Measurements from ENCODE around the gene DNASE2.
"Not testable (repeated sequence)": the region's sequence is repeated elsewhere in the genome, so short reads cannot be mapped to it uniquely, and the experiment has no call there.

Gene DNASE2

GRCh38 chr19:12891553-12892021 is 10.3 kb upstream of the DNASE2 start:
- Histone ChIP-seq H3K9me3 (ENCODE audit: severe bottlenecking) (no peaks in the 10 kb centered on the region), H3K27ac (ENCODE audit: poor library complexity, severe bottlenecking) (no peak overlapping the region), H3K4me1 (ENCODE audit: insufficient read depth, poor library complexity, severe bottlenecking) (no peaks in the 10 kb centered on the region), H3K4me3 (ENCODE audit: severe bottlenecking) (peak overlapping the region; percentile 59), H3K36me3 (ENCODE audit: low read depth) (no peaks in the 10 kb centered on the region), H3K27me3 (ENCODE audit: insufficient read depth, poor library complexity, severe bottlenecking) (no peaks in the 10 kb centered on the region)
- TF ChIP-seq CTCF (IDR thresholded peaks at IDR 0.05; ENCODE audit: poor library complexity, severe bottlenecking) = no peak
- DNase-seq (ENCODE audit: low spot score) (no peak), ATAC-seq (ENCODE audit: low read depth) (no peak)

GRCh38 chr19:12890787-12891552 is 9.7 kb upstream of the DNASE2 start, which contains the start of gene GCDH:
TSS of gene GCDH (plus strand) at chr19:12891160. CDS start at chr19:12891305, 145 bp downstream.
- H3K4me1 ChIP-seq (ENCODE audit: insufficient read depth, poor library complexity, severe bottlenecking) = no peaks in the 10 kb centered on the region
- H3K36me3 ChIP-seq (ENCODE audit: low read depth) = no peaks in the 10 kb centered on the region
- no peaks in the 10 kb centered on the region for H3K27me3 ChIP-seq (ENCODE audit: insufficient read depth, poor library complexity, severe bottlenecking)
- no peak for TF ChIP-seq CTCF (IDR thresholded peaks at IDR 0.05; ENCODE audit: poor library complexity, severe bottlenecking)
- H3K27ac ChIP-seq (ENCODE audit: poor library complexity, severe bottlenecking) = no peak within 1 kb of the TSS
- DNase-seq (ENCODE audit: low spot score) = peak; percentile 99
- H3K4me3 ChIP-seq (ENCODE audit: severe bottlenecking) = peak within 1 kb of the TSS; percentile 59
- ATAC-seq (ENCODE audit: low read depth) = peak; percentile 98
- H3K9me3 ChIP-seq (ENCODE audit: severe bottlenecking) = no peaks in the 10 kb centered on the region

DNA sequence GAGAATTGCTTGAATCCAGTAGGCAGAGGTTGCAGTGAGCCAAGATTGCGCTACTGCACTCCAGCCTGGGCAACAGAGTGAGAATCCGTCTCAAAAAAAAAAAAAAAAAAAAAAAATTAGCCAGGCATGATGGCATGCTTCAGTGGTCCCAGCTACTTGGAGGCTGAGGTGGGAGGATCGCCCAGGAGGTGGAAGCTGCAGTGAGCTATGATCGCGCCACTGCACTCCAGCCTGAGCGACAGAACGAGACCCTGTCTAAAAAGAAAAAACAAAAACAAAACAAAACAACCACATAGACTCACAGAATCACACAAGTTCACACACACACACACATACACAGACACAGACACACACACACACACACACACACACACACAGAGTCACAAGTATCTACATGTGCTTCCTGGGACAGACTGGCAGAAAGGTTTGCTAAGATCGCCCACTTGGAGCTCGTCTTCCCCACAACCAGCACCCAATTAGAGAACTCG is 9.1 kb upstream of the DNASE2 start:
- H3K27ac ChIP-seq (ENCODE audit: poor library complexity, severe bottlenecking); ATAC-seq (ENCODE audit: low read depth); H3K27me3 ChIP-seq (ENCODE audit: insufficient read depth, poor library complexity, severe bottlenecking); DNase-seq (ENCODE audit: low spot score); H3K36me3 ChIP-seq (ENCODE audit: low read depth); H3K4me1 ChIP-seq (ENCODE audit: insufficient read depth, poor library complexity, severe bottlenecking); H3K9me3 ChIP-seq (ENCODE audit: severe bottlenecking): not testable (repeated sequence)
- peak overlapping the region; percentile 59 for H3K4me3 ChIP-seq (ENCODE audit: severe bottlenecking)

DNA sequence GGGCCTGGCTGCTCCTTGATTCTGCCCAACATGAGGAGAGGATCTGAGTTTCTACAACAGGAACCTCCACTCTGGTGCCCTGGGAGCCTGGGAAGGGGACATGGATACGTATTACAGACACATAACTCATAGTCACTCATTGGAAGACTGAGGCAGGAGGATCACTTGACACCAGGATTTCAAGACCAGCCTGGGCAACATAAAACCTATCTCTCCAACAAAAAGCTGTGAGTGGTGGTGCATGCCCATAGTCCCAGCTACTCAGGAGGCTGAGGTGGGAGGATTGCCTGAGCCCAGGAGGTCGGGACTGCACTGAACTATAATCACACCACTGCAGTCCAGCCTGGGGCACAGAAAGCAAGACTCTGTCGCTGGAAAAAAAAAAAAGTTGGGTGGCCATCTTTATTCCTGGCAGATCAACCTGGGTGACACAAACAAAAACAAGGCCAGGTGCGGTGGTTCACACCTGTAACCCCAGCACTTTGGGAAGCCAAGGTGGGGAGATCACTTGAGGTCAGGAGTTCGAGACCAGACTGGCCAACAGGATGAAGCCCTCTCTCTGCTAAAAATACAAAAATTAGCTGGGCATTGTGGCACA is 6.9 kb upstream of the DNASE2 start:
- Histone ChIP-seq H3K27me3 (ENCODE audit: insufficient read depth, poor library complexity, severe bottlenecking) (no peaks in the 10 kb centered on the region), H3K4me1 (ENCODE audit: insufficient read depth, poor library complexity, severe bottlenecking) (no peaks in the 10 kb centered on the region), H3K9me3 (ENCODE audit: severe bottlenecking) (peaks cover 11% of the 10 kb centered on the region), H3K4me3 (ENCODE audit: severe bottlenecking) (no peak overlapping the region), H3K36me3 (ENCODE audit: low read depth) (no peaks in the 10 kb centered on the region), H3K27ac (ENCODE audit: poor library complexity, severe bottlenecking) (no peak overlapping the region)
- no peak for ATAC-seq (ENCODE audit: low read depth)
- DNase-seq (ENCODE audit: low spot score) = no peak
- no peak for TF ChIP-seq CTCF (IDR thresholded peaks at IDR 0.05; ENCODE audit: poor library complexity, severe bottlenecking)

- no peak within 1 kb of the TSS for H3K27ac ChIP-seq (ENCODE audit: poor library complexity, severe bottlenecking)
- peaks cover 11% of the 10 kb centered on the region for H3K9me3 ChIP-seq (ENCODE audit: severe bottlenecking)
- TF ChIP-seq CTCF (IDR thresholded peaks at IDR 0.05; ENCODE audit: poor library complexity, severe bottlenecking) = no peak
- ATAC-seq (ENCODE audit: low read depth) = no peak
- H3K27me3 ChIP-seq (ENCODE audit: insufficient read depth, poor library complexity, severe bottlenecking) = no peaks in the 10 kb centered on the region
- H3K36me3 ChIP-seq (ENCODE audit: low read depth) = no peaks in the 10 kb centered on the region
- no peaks in the 10 kb centered on the region for H3K4me1 ChIP-seq (ENCODE audit: insufficient read depth, poor library complexity, severe bottlenecking)
- no peak for DNase-seq (ENCODE audit: low spot score)
- H3K4me3 ChIP-seq (ENCODE audit: severe bottlenecking) = no peak within 1 kb of the TSS
These were observed 5.9 kb upstream of the DNASE2 start, which contains the start of gene KLF1 for GRCh38 chr19:12886969-12887747. TSS of gene KLF1 (minus strand) at chr19:12887201. CDS start at chr19:12887140, 61 bp downstream.

Measured in RWPE2 (cell line).